ENCODE results near the gene CISTR. TPM values are rescaled to one million over a fixed set of nuclear protein-coding genes. Genes with fewer than 3 reads are reported as not detected.
"Not testable (repeated sequence)": the region's sequence is repeated elsewhere in the genome, so short reads cannot be mapped to it uniquely, and the experiment has no call there.

Gene CISTR
- total RNA-seq = not detected in 2 replicates

GRCh38 chr12:53751336-53752191, at the start of gene CISTR:
CISTR (minus strand) TSS chr12:53751979.
- no peak for DNase-seq

- no peak for DNase-seq
Measured at GRCh38 chr12:53798575-53798974, 46.8 kb upstream of the CISTR start.

GRCh38 chr12:53795927-53796326, 44.1 kb upstream of the CISTR start:
- no peak for DNase-seq

GRCh38 chr12:53793221-53793620, 41.4 kb upstream of the CISTR start:
- DNase-seq = no peak

- peak; percentile 28 for DNase-seq
Measured at GRCh38 chr12:53791735-53792326, 40.1 kb upstream of the CISTR start.

GRCh38 chr12:53789570-53789969, 37.8 kb upstream of the CISTR start:
- DNase-seq = no peak

- no peak for DNase-seq
Measured at GRCh38 chr12:53788892-53789291, 37.1 kb upstream of the CISTR start.

GRCh38 chr12:53786411-53786810, 34.6 kb upstream of the CISTR start:
- DNase-seq = no peak

- DNase-seq = no peak
Measured at GRCh38 chr12:53785161-53785560, 33.4 kb upstream of the CISTR start.

- no peak for DNase-seq
Measured at GRCh38 chr12:53782093-53782703, 30.4 kb upstream of the CISTR start.

- DNase-seq = no peak
Measured at GRCh38 chr12:53781228-53781801, 29.5 kb upstream of the CISTR start.

GRCh38 chr12:53780323-53780722, 28.5 kb upstream of the CISTR start:
- DNase-seq = no peak

GRCh38 chr12:53779679-53780078, 27.9 kb upstream of the CISTR start:
- DNase-seq = not testable (repeated sequence)

- no peak for DNase-seq
Measured at GRCh38 chr12:53777936-53778644, 26.3 kb upstream of the CISTR start.

- no peak for DNase-seq
Measured at GRCh38 chr12:53777412-53777811, 25.6 kb upstream of the CISTR start.

- no peak for DNase-seq
Measured at GRCh38 chr12:53776872-53777271, 25.1 kb upstream of the CISTR start.

GRCh38 chr12:53775478-53776145, 23.8 kb upstream of the CISTR start:
- no peak for DNase-seq

GRCh38 chr12:53770281-53770680, 18.5 kb upstream of the CISTR start:
- no peak for DNase-seq

- no peak for DNase-seq
Measured at GRCh38 chr12:53768976-53769375, 17.2 kb upstream of the CISTR start.

GRCh38 chr12:53766881-53767280, 15.1 kb upstream of the CISTR start:
- DNase-seq = no peak

GRCh38 chr12:53765891-53766290, 14.1 kb upstream of the CISTR start:
- DNase-seq = no peak

GRCh38 chr12:53764615-53765014, 12.8 kb upstream of the CISTR start:
- no peak for DNase-seq
